Metanephros (tissue), 1 donor: ENCODE results near the gene MRPL51. TPM values are rescaled to one million over a fixed set of nuclear protein-coding genes. Genes with fewer than 3 reads are reported as not detected.

ENCODE experiments used
- total RNA-seq: library from RNA; depleted of rRNA; stranded (reverse); fragments of >200 nt; gene quantifications from one replicate; pipeline ENCODE4 v1.2.3, GENCODE V29; 2014

Gene MRPL51
- 37.1 TPM for total RNA-seq

DNA sequence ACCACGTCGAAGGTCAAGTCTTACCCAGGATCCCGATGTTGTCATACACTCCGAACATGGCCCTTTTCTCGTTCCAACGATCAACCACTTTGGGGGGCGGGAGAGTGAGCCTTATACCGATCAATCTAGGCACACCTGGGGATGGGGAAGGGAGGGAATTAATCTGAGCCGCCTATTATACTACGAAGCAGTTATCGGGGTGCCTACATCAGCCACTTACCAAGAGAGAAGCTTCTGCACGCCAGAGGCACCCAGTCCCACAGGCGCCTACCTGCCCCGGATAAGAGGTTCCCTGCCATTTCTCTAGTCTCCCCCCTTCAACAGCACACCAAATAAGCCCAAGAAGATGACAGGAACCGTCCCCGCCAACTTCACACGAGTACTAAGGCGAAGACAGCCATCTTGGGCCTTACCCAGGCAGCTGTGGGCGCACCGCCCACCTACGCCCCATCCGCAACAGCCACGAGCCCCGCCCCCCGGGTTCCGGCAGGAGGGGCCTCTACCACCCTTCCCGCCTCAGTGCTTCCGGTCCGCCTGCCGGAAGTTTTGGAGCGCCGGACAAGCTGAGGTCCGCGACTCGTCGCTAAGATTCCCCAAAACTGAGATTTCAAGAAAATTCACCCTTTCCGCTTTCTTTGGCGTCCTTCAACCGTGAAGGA lies at the start of gene MRPL51:
Gene MRPL51, minus strand, starts transcription at position 425 of the 659 bp plus-strand sequence. Its CDS starts 126 bp downstream, at position 299.

DNA sequence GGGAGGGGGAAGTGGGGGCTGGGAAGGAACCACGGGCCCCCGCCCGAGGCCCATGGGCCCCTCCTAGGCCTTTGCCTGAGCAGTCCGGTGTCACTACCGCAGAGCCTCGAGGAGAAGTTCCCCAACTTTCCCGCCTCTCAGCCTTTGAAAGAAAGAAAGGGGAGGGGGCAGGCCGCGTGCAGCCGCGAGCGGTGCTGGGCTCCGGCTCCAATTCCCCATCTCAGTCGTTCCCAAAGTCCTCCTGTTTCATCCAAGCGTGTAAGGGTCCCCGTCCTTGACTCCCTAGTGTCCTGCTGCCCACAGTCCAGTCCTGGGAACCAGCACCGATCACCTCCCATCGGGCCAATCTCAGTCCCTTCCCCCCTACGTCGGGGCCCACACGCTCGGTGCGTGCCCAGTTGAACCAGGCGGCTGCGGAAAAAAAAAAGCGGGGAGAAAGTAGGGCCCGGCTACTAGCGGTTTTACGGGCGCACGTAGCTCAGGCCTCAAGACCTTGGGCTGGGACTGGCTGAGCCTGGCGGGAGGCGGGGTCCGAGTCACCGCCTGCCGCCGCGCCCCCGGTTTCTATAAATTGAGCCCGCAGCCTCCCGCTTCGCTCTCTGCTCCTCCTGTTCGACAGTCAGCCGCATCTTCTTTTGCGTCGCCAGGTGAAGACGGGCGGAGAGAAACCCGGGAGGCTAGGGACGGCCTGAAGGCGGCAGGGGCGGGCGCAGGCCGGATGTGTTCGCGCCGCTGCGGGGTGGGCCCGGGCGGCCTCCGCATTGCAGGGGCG lies 41.0 kb upstream of the MRPL51 start, which contains the start of gene GAPDH:
Gene GAPDH, plus strand, starts transcription at position 595 of the 772 bp plus-strand sequence. CDS start 316 bp downstream, outside the sequence.

DNA sequence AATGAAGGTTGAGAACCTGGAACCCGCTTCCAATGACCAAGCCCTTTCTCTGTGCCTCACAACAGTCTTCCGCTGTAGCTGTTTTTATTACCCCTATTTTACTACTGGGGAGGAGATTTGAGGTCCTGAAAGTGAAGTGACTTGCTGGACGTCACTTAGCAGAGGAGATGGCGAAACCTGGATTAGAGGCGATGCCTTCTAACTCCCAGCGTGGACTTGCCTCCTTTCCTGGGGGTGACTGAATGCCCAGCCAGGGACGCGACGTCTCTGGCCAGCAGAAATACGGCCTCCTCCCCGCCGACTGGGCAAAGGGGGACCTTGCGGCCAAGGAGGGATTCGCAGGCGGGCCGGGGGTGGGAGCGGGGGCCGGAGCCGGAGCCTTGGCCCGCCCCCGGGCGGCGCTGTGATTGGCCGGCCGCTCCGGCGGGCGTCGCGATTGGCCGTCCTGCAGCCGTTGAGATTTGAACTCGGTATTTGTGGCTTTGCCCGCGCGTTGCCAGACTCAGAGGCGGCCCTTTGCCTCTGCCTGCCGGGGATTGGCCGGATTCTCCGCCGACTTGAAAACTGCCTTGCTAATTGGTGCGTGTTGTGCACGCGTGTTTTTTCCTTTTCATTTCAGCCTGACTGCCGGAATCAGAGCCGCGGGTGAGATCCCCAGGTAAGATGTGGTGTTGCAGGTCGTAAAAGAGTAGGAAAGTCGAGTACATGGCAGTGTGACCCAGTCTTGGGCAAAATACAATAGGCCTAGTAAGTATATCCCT lies 615 bp upstream of the MRPL51 start, which contains the start of gene NCAPD2:
Gene NCAPD2, plus strand, starts transcription at position 606 of the 761 bp plus-strand sequence. CDS start 997 bp downstream, outside the sequence.

DNA sequence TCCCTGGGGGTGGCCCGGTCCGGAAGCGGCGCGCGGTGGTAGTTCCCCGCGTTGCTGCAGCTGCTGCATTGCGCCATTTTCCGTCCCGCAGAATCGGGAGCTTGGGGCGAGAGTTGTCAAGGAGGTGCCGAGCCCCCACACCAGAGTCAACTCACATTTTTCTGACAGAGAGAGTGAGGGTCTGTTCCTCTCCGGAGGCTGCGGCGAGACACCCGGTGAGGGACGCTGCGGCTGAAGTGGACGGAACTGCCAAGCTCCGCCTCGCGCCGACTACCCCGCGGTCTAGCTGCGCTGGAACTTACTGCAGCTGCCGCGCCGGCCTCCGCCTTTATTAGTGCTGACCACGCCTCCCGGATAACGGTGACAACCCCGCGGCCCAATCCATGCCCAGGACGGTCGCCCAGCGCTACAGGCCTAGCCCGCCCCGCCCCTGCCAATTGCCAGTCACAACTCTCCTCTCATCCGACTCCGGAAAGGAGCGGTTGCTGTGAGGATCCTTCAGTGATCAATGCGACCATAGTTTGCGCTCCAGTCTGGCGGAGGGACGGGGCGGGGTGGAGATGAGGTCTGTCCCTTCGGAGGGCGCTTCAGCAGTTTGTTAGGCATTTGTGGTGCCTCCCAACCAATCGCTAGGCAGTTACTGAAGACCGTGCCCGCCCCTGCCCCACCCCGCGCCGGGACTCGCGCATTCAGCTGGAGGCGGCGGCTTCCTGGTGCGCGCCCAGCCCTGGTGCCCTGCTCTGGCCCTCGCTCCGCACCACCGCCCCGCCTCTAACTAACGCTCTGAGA lies 22.5 kb downstream of the MRPL51 start, which contains the start of gene VAMP1:
Gene VAMP1, minus strand, starts transcription at position 303 of the 789 bp plus-strand sequence. Its CDS starts 146 bp downstream, at position 157.

DNA sequence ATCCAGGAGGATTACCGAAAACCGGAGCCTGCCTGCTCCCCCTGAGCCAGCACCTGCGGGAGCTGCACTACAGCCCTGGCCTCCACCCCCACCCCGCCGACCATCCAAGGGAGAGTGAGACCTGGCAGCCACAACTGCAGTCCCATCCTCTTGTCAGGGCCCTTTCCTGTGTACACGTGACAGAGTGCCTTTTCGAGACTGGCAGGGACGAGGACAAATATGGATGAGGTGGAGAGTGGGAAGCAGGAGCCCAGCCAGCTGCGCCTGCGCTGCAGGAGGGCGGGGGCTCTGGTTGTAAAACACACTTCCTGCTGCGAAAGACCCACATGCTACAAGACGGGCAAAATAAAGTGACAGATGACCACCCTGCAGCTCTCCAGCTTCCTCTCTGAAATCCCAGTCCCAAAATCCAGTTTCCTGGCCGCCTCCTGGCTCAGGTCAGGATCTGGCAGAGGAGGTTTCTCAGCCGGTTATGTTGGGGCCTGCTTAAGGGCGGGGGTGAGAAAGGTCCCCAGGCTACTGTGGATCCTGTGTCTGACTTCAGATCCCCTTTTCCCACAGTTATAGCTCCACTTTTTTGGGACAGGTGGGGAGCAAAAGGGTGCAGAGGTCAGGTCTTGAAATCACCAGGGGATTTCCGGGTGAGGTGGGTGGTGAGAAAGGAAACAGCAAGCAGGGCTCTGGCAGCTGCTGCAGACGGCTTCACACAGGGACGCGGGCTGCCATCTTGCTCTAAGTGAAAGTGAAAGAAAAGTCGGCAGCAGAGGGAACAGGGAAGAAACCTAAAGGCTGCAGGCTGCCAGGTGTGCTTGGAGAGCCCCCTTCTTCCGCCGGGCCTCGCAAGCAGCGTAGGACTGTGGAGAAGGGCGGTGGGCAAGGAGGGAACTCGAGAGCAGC lies 41.5 kb downstream of the MRPL51 start, which contains the start of gene TAPBPL:
Gene TAPBPL, plus strand, starts transcription at position 695 of the 897 bp plus-strand sequence. CDS start 207 bp downstream, outside the sequence.

DNA sequence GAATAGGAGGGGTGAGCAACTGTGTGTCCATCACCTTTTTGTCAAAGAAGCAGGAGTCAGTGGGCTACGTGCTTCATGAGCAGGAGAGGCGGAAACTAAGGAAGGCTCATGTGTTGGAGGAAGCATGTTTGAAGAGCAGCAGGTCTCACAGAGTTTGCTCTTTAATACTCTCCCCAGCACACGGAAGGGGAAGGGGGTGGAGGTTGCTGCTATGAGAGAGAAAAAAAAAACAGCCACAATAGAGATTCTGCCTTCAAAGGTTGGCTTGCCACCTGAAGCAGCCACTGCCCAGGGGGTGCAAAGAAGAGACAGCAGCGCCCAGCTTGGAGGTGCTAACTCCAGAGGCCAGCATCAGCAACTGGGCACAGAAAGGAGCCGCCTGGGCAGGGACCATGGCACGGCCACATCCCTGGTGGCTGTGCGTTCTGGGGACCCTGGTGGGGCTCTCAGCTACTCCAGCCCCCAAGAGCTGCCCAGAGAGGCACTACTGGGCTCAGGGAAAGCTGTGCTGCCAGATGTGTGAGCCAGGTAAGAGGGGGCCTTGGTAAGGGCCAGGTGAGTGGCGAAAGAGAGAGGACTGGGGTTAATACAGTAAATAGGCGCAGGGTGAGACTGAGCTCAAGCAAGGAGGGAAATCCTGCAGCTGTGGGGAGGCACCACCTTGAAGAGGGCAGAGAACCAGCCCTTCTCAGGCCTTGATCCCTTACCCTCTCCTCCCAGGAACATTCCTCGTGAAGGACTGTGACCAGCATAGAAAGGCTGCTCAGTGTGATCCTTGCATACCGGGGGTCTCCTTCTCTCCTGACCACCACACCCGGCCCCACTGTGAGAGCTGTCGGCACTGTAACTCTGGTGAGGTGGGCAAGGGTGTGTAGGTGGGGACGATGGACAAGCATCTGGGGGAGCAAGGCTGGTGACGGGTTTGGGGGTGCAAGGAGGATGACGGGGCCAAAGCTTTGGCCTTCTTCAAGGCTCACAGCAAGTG lies 48.1 kb downstream of the MRPL51 start, which contains the start of gene CD27:
Gene CD27, plus strand, starts transcription at position 252 of the 985 bp plus-strand sequence. Its CDS starts 141 bp downstream, at position 393.

Other genes with a start within 250 kb of the MRPL51 start
- gene PLEKHG6, start 182.6 kb downstream of the MRPL51 start, total RNA-seq = 5.5 TPM
- 59.8 TPM for gene TNFRSF1A, start 151.2 kb downstream of the MRPL51 start, total RNA-seq
- 131 TPM for gene SCNN1A, start 117.7 kb downstream of the MRPL51 start, total RNA-seq
- gene LTBR, start 109.1 kb downstream of the MRPL51 start, total RNA-seq = 47.1 TPM
- gene CD27, start 48.3 kb downstream of the MRPL51 start, total RNA-seq = 0.12 TPM
- gene TAPBPL, start 41.2 kb downstream of the MRPL51 start, total RNA-seq = 19.5 TPM
- 14.0 TPM for gene VAMP1, start 22.6 kb downstream of the MRPL51 start, total RNA-seq
- 47.8 TPM for gene NCAPD2, start 840 bp upstream of the MRPL51 start, total RNA-seq
- gene GAPDH, start 41.3 kb upstream of the MRPL51 start, total RNA-seq = 2,417 TPM
- 15.3 TPM for gene IFFO1, start 62.8 kb upstream of the MRPL51 start, total RNA-seq
- 14.4 TPM for gene NOP2, start 75.0 kb upstream of the MRPL51 start, total RNA-seq
- gene CHD4, start 114.1 kb upstream of the MRPL51 start, total RNA-seq = 230 TPM
- 2.2 TPM for gene LPAR5, start 142.7 kb upstream of the MRPL51 start, total RNA-seq
- gene ACRBP, start 154.2 kb upstream of the MRPL51 start, total RNA-seq = 2.3 TPM
- gene ING4, start 169.9 kb upstream of the MRPL51 start, total RNA-seq = 48.6 TPM
- 31.5 TPM for gene ZNF384, start 196.1 kb upstream of the MRPL51 start, total RNA-seq
- 2.0 TPM for gene PIANP, start 207.6 kb upstream of the MRPL51 start, total RNA-seq
- 47.0 TPM for gene COPS7A, start 230.8 kb upstream of the MRPL51 start, total RNA-seq